Right renal pelvis (tissue), 4 donors: ENCODE data around the gene HECTD1. TPM values are rescaled to one million over a fixed set of nuclear protein-coding genes. Genes with fewer than 3 reads are reported as not detected.
"Not testable (repeated sequence)": the region's sequence is repeated elsewhere in the genome, so short reads cannot be mapped to it uniquely, and the experiment has no call there.

Experiments used
- DNase-seq, 4 donors: peaks; one replicate each; pipeline ENCODE4 v3.0.0-alpha.2; 2013; ENCODE audit warnings: low read depth in 4 of 4, low spot score in 3 of 4, missing footprints in 1 of 4
- polyA plus RNA-seq, 4 donors: library from polyadenylated mRNA; unstranded; fragments of 120-200 nt; gene quantifications; one replicate each; pipeline ENCODE4 v1.2.1, GENCODE V29; 2013; ENCODE audit not compliant: insufficient read length in 4 of 4

The HECTD1 gene
- polyA plus RNA-seq, 4 donors: 145 to 188 (median 176) TPM

- no peak for DNase-seq
Measured at GRCh38 chr14:31106768-31107167, 100.8 kb downstream of the HECTD1 start.

- no peak for DNase-seq
Measured at GRCh38 chr14:31097081-31097480, 110.5 kb downstream of the HECTD1 start.

- DNase-seq: no peak
Measured at GRCh38 chr14:31096255-31096654, 111.3 kb downstream of the HECTD1 start.

GRCh38 chr14:31095817-31096216 is 111.8 kb downstream of the HECTD1 start:
- DNase-seq: not testable (repeated sequence)

GRCh38 chr14:31093884-31094839 is 113.4 kb downstream of the HECTD1 start:
- not testable (repeated sequence) for DNase-seq

- DNase-seq: no peak
Measured at GRCh38 chr14:31092160-31092708, 115.4 kb downstream of the HECTD1 start.

GRCh38 chr14:31090883-31091764 is 116.5 kb downstream of the HECTD1 start:
- DNase-seq: no peak

GRCh38 chr14:31086466-31086865 is 121.1 kb downstream of the HECTD1 start:
- not testable (repeated sequence) for DNase-seq

- DNase-seq: no peak
Measured at GRCh38 chr14:31085027-31085426, 122.6 kb downstream of the HECTD1 start.

GRCh38 chr14:31084385-31084784 is 123.2 kb downstream of the HECTD1 start:
- no peak for DNase-seq

- no peak for DNase-seq
Measured at GRCh38 chr14:31083781-31084180, 123.8 kb downstream of the HECTD1 start.

GRCh38 chr14:31080484-31080883 is 127.1 kb downstream of the HECTD1 start:
- DNase-seq: no peak

- no peak for DNase-seq
Measured at GRCh38 chr14:31080056-31080455, 127.5 kb downstream of the HECTD1 start.

GRCh38 chr14:31078766-31079165 is 128.8 kb downstream of the HECTD1 start:
- DNase-seq: no peak

- no peak for DNase-seq
Measured at GRCh38 chr14:31075144-31075543, 132.4 kb downstream of the HECTD1 start.

- no peak for DNase-seq
Measured at GRCh38 chr14:31071151-31071550, 136.4 kb downstream of the HECTD1 start.

GRCh38 chr14:31070431-31070830 is 137.2 kb downstream of the HECTD1 start:
- no peak for DNase-seq

- no peak for DNase-seq
Measured at GRCh38 chr14:31069343-31069742, 138.2 kb downstream of the HECTD1 start.

GRCh38 chr14:31068235-31068634 is 139.4 kb downstream of the HECTD1 start:
- DNase-seq: no peak

GRCh38 chr14:31062908-31063307 is 144.7 kb downstream of the HECTD1 start:
- not testable (repeated sequence) for DNase-seq
